Stimulated activated CD4-positive, alpha-beta T cell treated with anti-CD3 and anti-CD28 coated beads, TNF-alpha, amount 100 ng/mL, for 4 hours (primary cell): ENCODE results near the gene PROB1.
"Not testable (repeated sequence)": the region's sequence is repeated elsewhere in the genome, so short reads cannot be mapped to it uniquely, and the experiment has no call there.

Experiments
- DNase-seq, 3 experiments: peaks; one replicate each; pipeline ENCODE4 v3.0.0-alpha.2; 2020; ENCODE audit warnings: low read depth in 3 of 3

Gene PROB1

GRCh38 chr5:139392324-139392677 lies 2.6 kb downstream of the PROB1 start:
- DNase-seq: no peak

GRCh38 chr5:139391570-139392323 lies 3.2 kb downstream of the PROB1 start:
- no peak for DNase-seq

GRCh38 chr5:139390639-139391569 lies 4.0 kb downstream of the PROB1 start:
- DNase-seq: no peak

GRCh38 chr5:139389701-139390638 lies 4.9 kb downstream of the PROB1 start, which contains the start of gene MZB1:
TSS of gene MZB1 (minus strand) at chr5:139389913. CDS start at chr5:139389856, 57 bp downstream.
- DNase-seq: no peak

- no peak for DNase-seq
Observed at GRCh38 chr5:139388198-139388821, 6.6 kb downstream of the PROB1 start.

GRCh38 chr5:139387611-139388197 lies 7.2 kb downstream of the PROB1 start:
- no peak for DNase-seq

- not testable (repeated sequence) for DNase-seq
Observed at GRCh38 chr5:139386956-139387355, 7.9 kb downstream of the PROB1 start.

- no peak for DNase-seq
Observed at GRCh38 chr5:139386050-139386438, 8.9 kb downstream of the PROB1 start.

GRCh38 chr5:139385061-139386049 lies 9.5 kb downstream of the PROB1 start:
- no peak for DNase-seq

GRCh38 chr5:139384591-139385051 lies 10.3 kb downstream of the PROB1 start:
- DNase-seq: no peak

- no peak for DNase-seq
Observed at GRCh38 chr5:139383993-139384590, 10.8 kb downstream of the PROB1 start.

GRCh38 chr5:139383275-139383992 lies 11.5 kb downstream of the PROB1 start, which contains the start of gene SLC23A1:
TSS of gene SLC23A1 (minus strand) at chr5:139383297. CDS start at chr5:139383253, 44 bp downstream.
- no peak for DNase-seq

GRCh38 chr5:139382807-139383206 lies 12.1 kb downstream of the PROB1 start:
- DNase-seq: no peak

GRCh38 chr5:139381837-139382761 lies 12.8 kb downstream of the PROB1 start:
- no peak for DNase-seq

- no peak for DNase-seq
Observed at GRCh38 chr5:139379626-139380449, 15.1 kb downstream of the PROB1 start.

GRCh38 chr5:139378941-139379361 lies 16.0 kb downstream of the PROB1 start:
- no peak for DNase-seq
